C4-2B (cell line): ENCODE measurements around the gene PRKCA.

Experiments
- H3K27ac ChIP-seq: fragments of 450-650 bp; 2 replicates; pipeline ENCODE4 v1.5.1; 2017
- CTCF ChIP-seq: fragments of 450-650 bp; conservative IDR thresholded peaks from 2 replicates; pipeline ENCODE4 v1.5.1; 2017; ENCODE audit warnings: mild to moderate bottlenecking
- ZFX ChIP-seq: fragments of 450-650 bp; IDR thresholded peaks from 2 replicates; pipeline ENCODE4 v1.6.1; 2017

PRKCA gene

DNA sequence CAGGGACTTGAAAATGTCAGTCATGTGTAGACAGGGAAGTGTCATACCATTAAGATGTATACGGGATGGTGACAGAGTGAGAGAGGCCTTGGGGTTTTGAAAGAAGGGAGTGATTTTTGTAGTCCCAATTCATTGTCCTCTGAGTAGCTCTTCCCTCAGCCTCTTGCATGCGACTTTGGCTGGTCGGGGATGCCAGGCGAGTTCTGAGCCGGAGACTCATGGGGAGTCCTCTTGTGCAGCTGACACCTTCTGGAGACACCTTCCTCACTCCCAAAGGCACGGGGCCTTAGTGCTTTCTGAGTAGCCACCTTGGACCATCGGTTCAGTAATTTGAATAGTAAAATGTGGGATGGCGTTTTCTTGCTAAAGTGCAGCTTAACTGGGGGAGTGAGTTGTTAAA, 144.7 kb downstream of the PRKCA start:
- TF ChIP-seq CTCF (no peak), ZFX (no peak)
- H3K27ac ChIP-seq: no peak overlapping the region

DNA sequence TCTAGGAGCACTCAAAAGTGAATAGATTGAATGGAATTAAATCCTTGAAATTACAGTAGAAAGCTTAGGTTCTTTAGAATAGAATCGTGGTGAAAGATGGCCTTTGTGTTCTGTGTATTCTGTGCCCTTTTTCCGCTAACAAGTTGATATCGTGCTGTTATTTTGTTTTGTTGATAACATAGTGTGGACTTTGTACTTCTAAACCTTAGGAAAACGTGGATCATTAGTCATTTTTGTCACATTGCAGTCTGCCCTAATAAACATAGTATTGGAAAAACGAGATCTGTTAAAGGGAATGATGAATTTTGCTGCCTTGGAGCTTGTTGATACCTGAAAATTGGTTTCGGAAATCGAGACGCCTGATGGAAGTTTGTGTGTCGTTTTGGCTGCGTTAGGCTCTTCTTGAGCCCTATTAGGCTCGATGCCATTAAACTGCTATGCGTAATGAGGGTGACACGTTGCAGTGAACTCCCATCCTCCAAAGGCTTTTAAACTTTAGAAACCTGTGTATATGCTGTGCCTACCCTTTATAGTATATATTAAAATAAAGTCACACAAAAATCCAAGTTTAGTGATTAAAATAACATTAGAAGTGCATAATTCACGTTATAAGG, 145.7 kb downstream of the PRKCA start:
- no peak for TF ChIP-seq CTCF
- TF ChIP-seq ZFX: no peak
- H3K27ac ChIP-seq: no peak overlapping the region

- H3K27ac ChIP-seq: no peak overlapping the region
- no peak for TF ChIP-seq CTCF
- TF ChIP-seq ZFX: no peak
Observed at GRCh38 chr17:66449418-66449977, 147.1 kb downstream of the PRKCA start.

DNA sequence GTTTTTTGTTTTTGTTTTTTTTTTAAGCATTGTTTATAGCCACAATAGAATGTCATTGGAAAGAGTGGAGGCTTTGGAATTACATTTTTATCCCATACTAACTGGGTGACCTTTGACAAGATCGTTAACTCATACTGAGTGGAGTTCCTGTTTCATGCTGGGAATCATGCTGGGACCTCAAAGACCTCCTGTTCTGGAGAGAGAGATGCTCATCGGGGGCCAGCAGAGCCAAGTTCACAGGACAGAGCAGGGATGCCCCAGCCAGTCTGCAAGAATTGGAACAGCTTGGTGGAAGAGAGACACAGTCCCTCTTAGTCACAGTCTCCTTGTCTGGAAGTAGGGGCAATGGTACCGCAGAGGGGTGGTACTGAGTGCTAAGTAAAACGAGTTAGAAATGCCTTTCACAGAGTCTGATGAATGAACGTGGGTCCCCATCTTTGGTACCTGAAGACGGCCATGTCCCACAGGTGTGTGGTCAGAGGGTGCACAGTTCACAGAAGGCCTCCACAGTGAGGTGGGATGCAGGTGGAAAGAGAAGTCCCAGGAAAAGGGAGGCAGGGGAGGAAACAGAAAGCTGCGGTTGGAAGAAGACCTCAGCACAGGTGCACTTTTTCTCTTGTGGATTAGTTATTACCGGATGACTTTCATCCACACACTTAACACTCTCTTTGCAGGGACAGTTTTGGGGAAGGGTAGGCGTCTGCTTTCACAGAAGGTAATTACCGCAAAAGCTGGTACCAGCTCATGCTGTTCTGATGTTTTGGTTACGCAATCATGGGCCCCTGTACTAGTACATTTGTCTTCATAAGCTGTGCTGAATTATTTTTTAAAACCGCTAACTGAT, 147.8 kb downstream of the PRKCA start:
- TF ChIP-seq ZFX (no peak), CTCF (no peak)
- no peak overlapping the region for H3K27ac ChIP-seq

DNA sequence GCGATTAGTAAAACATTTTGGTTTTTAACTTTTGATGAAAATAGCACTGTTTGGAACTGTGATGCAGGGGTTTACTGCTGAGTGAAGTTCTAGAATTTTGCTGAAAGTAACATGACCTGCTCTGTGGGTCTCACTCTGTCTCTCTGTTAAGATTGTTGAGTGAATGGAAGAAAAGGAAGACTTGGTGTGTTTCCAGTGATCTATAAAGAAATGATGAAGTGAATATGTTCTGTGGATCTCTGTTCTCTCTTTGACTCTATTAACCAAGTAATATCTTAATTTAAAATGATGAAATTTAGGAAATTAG, 148.4 kb downstream of the PRKCA start:
- TF ChIP-seq CTCF (no peak), ZFX (no peak)
- no peak overlapping the region for H3K27ac ChIP-seq

GRCh38 chr17:66451188-66452149, 149.1 kb downstream of the PRKCA start:
- TF ChIP-seq CTCF (peak; percentile 25), ZFX (no peak)
- H3K27ac ChIP-seq: no peak overlapping the region
